HT-29 (cell line): ENCODE data around the gene OR5AN1. TPM values are rescaled to one million over a fixed set of nuclear protein-coding genes. Genes with fewer than 3 reads are reported as not detected.

ENCODE experiments used
- total RNA-seq: library from RNA; depleted of rRNA; stranded (reverse); fragments of >200 nt; shearing (Covaris generic); gene quantifications from 2 replicates; pipeline ENCODE4 v1.2.3, GENCODE V29; 2014; rRNA removed

Gene OR5AN1
- total RNA-seq, 1 experiment from 2014 or later: not detected

Other genes starting within 250 kb of the OR5AN1 start
- gene FAM111A, start 216.0 kb upstream of the OR5AN1 start, total RNA-seq: 43.6 and 51.9 TPM in 2 replicates
- gene DTX4, start 186.8 kb upstream of the OR5AN1 start, total RNA-seq: 20.8 and 22.6 TPM in 2 replicates
- gene MPEG1, start 146.0 kb upstream of the OR5AN1 start, total RNA-seq: not detected in 2 replicates
- gene OR5A2, start 67.5 kb downstream of the OR5AN1 start, total RNA-seq: not detected in 2 replicates
- gene OR5A1, start 77.6 kb downstream of the OR5AN1 start, total RNA-seq: not detected in 2 replicates
- gene OR4D6, start 98.1 kb downstream of the OR5AN1 start, total RNA-seq: not detected in 2 replicates
- not detected in 2 replicates for gene OR4D10, start 114.4 kb downstream of the OR5AN1 start, total RNA-seq
- gene OR4D11, start 144.7 kb downstream of the OR5AN1 start, total RNA-seq: not detected in 2 replicates
- not detected in 2 replicates for gene OR4D9, start 152.6 kb downstream of the OR5AN1 start, total RNA-seq